ENCODE results near the gene FBLN1. TPM values are rescaled to one million over a fixed set of nuclear protein-coding genes. Genes with fewer than 3 reads are reported as not detected.

FBLN1 gene
- total RNA-seq, 4 donors from 2014 or later = 48.6 to 92.1 (median 68.9) TPM

- WGBS, 2 donors (ENCODE audit: low coverage in 1 of 2) = 86% methylated on average over 6 of the region's 6 CpGs; no CpG with 5 or more reads in 1 of the 2 donors
- H3K4me3 ChIP-seq = no peak overlapping the region
- TF ChIP-seq EP300 (IDR thresholded peaks at IDR 0.05; ENCODE audit: low read depth) = no peak
- no peak for TF ChIP-seq POLR2A (IDR thresholded peaks at IDR 0.05)
- TF ChIP-seq POLR2AphosphoS5 (IDR thresholded peaks at IDR 0.05) = no peak
- TF ChIP-seq CTCF (IDR thresholded peaks at IDR 0.05) = no peak
- H3K4me1 ChIP-seq = peaks cover 5 to 24% (median 6%) of the 10 kb centered on the region in 4 donors
- in situ Hi-C loops (cut with MboI; ENCODE audit: low pct_ligation_motif_present in 1 of 4, low pct_unique_long_range_greater_than_20kb in 1 of 4, low sequenced_read_pairs in 3 of 4) = no loop called here
- H3K27me3 ChIP-seq = peaks cover 40% of the 10 kb centered on the region
- no peaks in the 10 kb centered on the region for H3K36me3 ChIP-seq
- peak overlapping the region in 1 of 4 donors; percentile 23 for H3K27ac ChIP-seq
- no peaks in the 10 kb centered on the region for H3K9me3 ChIP-seq
- intact Hi-C loops (cut with DNase I; ENCODE audit: low total_unique reads) = no loop called here
- DNase-seq = no peak
These were observed 5.1 kb downstream of the FBLN1 start for GRCh38 chr22:45507798-45508197.

GRCh38 chr22:45508814-45509213 lies 6.1 kb downstream of the FBLN1 start:
- H3K4me3 ChIP-seq = no peak overlapping the region
- peak overlapping the region in 2 of 4 donors; percentile 67 to 68 for H3K27ac ChIP-seq
- H3K27me3 ChIP-seq = peaks cover 29% of the 10 kb centered on the region
- DNase-seq = no peak
- intact Hi-C loops (cut with DNase I; ENCODE audit: low total_unique reads) (no loop called here), in situ Hi-C loops (cut with MboI; ENCODE audit: low pct_ligation_motif_present in 1 of 4, low pct_unique_long_range_greater_than_20kb in 1 of 4, low sequenced_read_pairs in 3 of 4) (no loop called here)
- TF ChIP-seq CTCF (IDR thresholded peaks at IDR 0.05) (no peak), EP300 (IDR thresholded peaks at IDR 0.05; ENCODE audit: low read depth) (no peak), POLR2A (IDR thresholded peaks at IDR 0.05) (no peak), POLR2AphosphoS5 (IDR thresholded peaks at IDR 0.05) (no peak)
- no peaks in the 10 kb centered on the region for H3K36me3 ChIP-seq
- WGBS, 2 donors (ENCODE audit: low coverage in 1 of 2) = 85% methylated on average over 4 of the region's 4 CpGs; no CpG with 5 or more reads in 1 of the 2 donors
- peaks cover 0 to 17% (median 0%) of the 10 kb centered on the region in 4 donors for H3K4me1 ChIP-seq
- H3K9me3 ChIP-seq = no peaks in the 10 kb centered on the region

GRCh38 chr22:45510376-45511232 lies 7.9 kb downstream of the FBLN1 start:
- no peaks in the 10 kb centered on the region for H3K36me3 ChIP-seq
- WGBS, 2 donors (ENCODE audit: low coverage in 1 of 2) = 80 to 88% methylated on average over 4 to 14 of the region's 14 CpGs
- peaks cover 13% of the 10 kb centered on the region for H3K27me3 ChIP-seq
- intact Hi-C loops (cut with DNase I; ENCODE audit: low total_unique reads) (no loop called here), in situ Hi-C loops (cut with MboI; ENCODE audit: low pct_ligation_motif_present in 1 of 4, low pct_unique_long_range_greater_than_20kb in 1 of 4, low sequenced_read_pairs in 3 of 4) (no loop called here)
- DNase-seq = no peak
- H3K4me1 ChIP-seq = peaks cover 0 to 20% (median 0%) of the 10 kb centered on the region in 4 donors
- no peak for TF ChIP-seq CTCF (IDR thresholded peaks at IDR 0.05)
- TF ChIP-seq EP300 (IDR thresholded peaks at IDR 0.05; ENCODE audit: low read depth) = no peak
- TF ChIP-seq POLR2AphosphoS5 (IDR thresholded peaks at IDR 0.05) = no peak
- no peak for TF ChIP-seq POLR2A (IDR thresholded peaks at IDR 0.05)
- no peak overlapping the region for H3K4me3 ChIP-seq
- H3K9me3 ChIP-seq = no peaks in the 10 kb centered on the region
- peak overlapping the region; percentile 66 to 73 (median 68) for H3K27ac ChIP-seq

- 59% methylated on average over 8 of the region's 8 CpGs; no CpG with 5 or more reads in 1 of the 2 donors for whole genome bisulfite sequencing, 2 donors (ENCODE audit: low coverage in 1 of 2)
- peak overlapping the region; percentile 66 to 73 (median 68) for H3K27ac ChIP-seq
These were observed 9.2 kb downstream of the FBLN1 start for GRCh38 chr22:45511847-45512261.

More at GRCh38 chr22:45511847-45512261, 9.2 kb downstream of the FBLN1 start:
- in situ Hi-C loops (cut with MboI; ENCODE audit: low pct_ligation_motif_present in 1 of 4, low pct_unique_long_range_greater_than_20kb in 1 of 4, low sequenced_read_pairs in 3 of 4) = no loop called here
- Histone ChIP-seq H3K4me1 (peaks cover 0 to 23% (median 0%) of the 10 kb centered on the region in 4 donors), H3K4me3 (no peak overlapping the region), H3K27me3 (peaks cover 3% of the 10 kb centered on the region), H3K9me3 (no peaks in the 10 kb centered on the region), H3K36me3 (no peaks in the 10 kb centered on the region)
- intact Hi-C loops (cut with DNase I; ENCODE audit: low total_unique reads) = no loop called here
- DNase-seq = peak; percentile 62
- peak in 2 of 3 donors; percentile 3 to 47 for TF ChIP-seq POLR2AphosphoS5 (IDR thresholded peaks at IDR 0.05)
- no peak for TF ChIP-seq EP300 (IDR thresholded peaks at IDR 0.05; ENCODE audit: low read depth)

Data from transverse colon (tissue), 4 donors.